NCI-H187 treated with DMSO at 0.1 percent for 48 hours (cell line): ENCODE measurements around the gene TRPM8.

Experiments
- DNase-seq: peaks from one replicate; lab custom pipeline; 2025; lab: John Stamatoyannopoulos, UW

The TRPM8 gene

GRCh38 chr2:233976087-233976486 lies 58.9 kb downstream of the TRPM8 start:
- no peak for DNase-seq

- no peak for DNase-seq
Observed at GRCh38 chr2:233976690-233977294, 59.6 kb downstream of the TRPM8 start.

- no peak for DNase-seq
Observed at GRCh38 chr2:233977296-233977837, 60.2 kb downstream of the TRPM8 start.

GRCh38 chr2:233979748-233980147 lies 62.6 kb downstream of the TRPM8 start:
- DNase-seq = no peak

- no peak for DNase-seq
Observed at GRCh38 chr2:233980955-233981561, 63.9 kb downstream of the TRPM8 start.

- DNase-seq = no peak
Observed at GRCh38 chr2:233981574-233982420, 64.6 kb downstream of the TRPM8 start.

GRCh38 chr2:233982421-233983121 lies 65.4 kb downstream of the TRPM8 start:
- DNase-seq = no peak

GRCh38 chr2:233983445-233983844 lies 66.3 kb downstream of the TRPM8 start:
- no peak for DNase-seq

- DNase-seq = no peak
Observed at GRCh38 chr2:233988581-233988980, 71.4 kb downstream of the TRPM8 start.

- peak; percentile 50 for DNase-seq
Observed at GRCh38 chr2:233989221-233989858, 72.2 kb downstream of the TRPM8 start.

- no peak for DNase-seq
Observed at GRCh38 chr2:233990261-233990798, 73.2 kb downstream of the TRPM8 start.

GRCh38 chr2:233991196-233991595 lies 74.0 kb downstream of the TRPM8 start:
- no peak for DNase-seq

- DNase-seq = no peak
Observed at GRCh38 chr2:233992513-233993217, 75.5 kb downstream of the TRPM8 start.

- DNase-seq = no peak
Observed at GRCh38 chr2:233993461-233993860, 76.3 kb downstream of the TRPM8 start.

GRCh38 chr2:233994151-233994550 lies 77.0 kb downstream of the TRPM8 start:
- DNase-seq = no peak

GRCh38 chr2:233996000-233996399 lies 78.8 kb downstream of the TRPM8 start:
- no peak for DNase-seq

- DNase-seq = no peak
Observed at GRCh38 chr2:233996461-233996860, 79.3 kb downstream of the TRPM8 start.

GRCh38 chr2:233997707-233998106 lies 80.5 kb downstream of the TRPM8 start:
- no peak for DNase-seq

GRCh38 chr2:233999182-233999581 lies 82.0 kb downstream of the TRPM8 start:
- no peak for DNase-seq

- no peak for DNase-seq
Observed at GRCh38 chr2:234001380-234002160, 84.4 kb downstream of the TRPM8 start.
